Mesothelial cell of epicardium (in vitro differentiated cells): ENCODE measurements around the gene DOCK8. TPM values are rescaled to one million over a fixed set of nuclear protein-coding genes. Genes with fewer than 3 reads are reported as not detected.

ENCODE experiments used
- DNase-seq, 2 experiments: peaks; one replicate each; pipeline ENCODE4 v3.0.0; 2021; ENCODE audit warnings: low spot score in 2 of 2; ENCODE audit not compliant: unreplicated experiment in 2 of 2
- H3K27ac Mint-ChIP-seq: 2 replicates; pipeline ENCODE4 v1.8.0; 2021; ENCODE audit warnings: mixed read lengths
- H3K27me3 Mint-ChIP-seq: 2 replicates; pipeline ENCODE4 v1.8.0; 2021; ENCODE audit warnings: low read depth, mixed read lengths
- H3K36me3 Mint-ChIP-seq: 2 replicates; pipeline ENCODE4 v1.8.0; 2021; ENCODE audit warnings: mixed read lengths
- H3K4me1 Mint-ChIP-seq: 2 replicates; pipeline ENCODE4 v1.8.0; 2021; ENCODE audit warnings: mixed read lengths
- H3K4me3 Mint-ChIP-seq: 2 replicates; pipeline ENCODE4 v1.8.0; 2021; ENCODE audit warnings: mild to moderate bottlenecking, moderate library complexity, mixed read lengths
- H3K9me3 Mint-ChIP-seq: 2 replicates; pipeline ENCODE4 v1.8.0; 2021; ENCODE audit warnings: mixed read lengths
- total RNA-seq: library from RNA; stranded (reverse); gene quantifications from 3 replicates; pipeline ENCODE4 v1.2.1, GENCODE V29; 2021
- TF ChIP-seq, protein P1 (sequence below): fragments of 200-600 bp; sonication (generic); IDR thresholded peaks from one replicate; pipeline ENCODE4 v1.5.0; 2021; ENCODE audit warnings: antibody characterized with exemption; ENCODE audit not compliant: unreplicated experiment

Gene DOCK8
- total RNA-seq, 1 donor from 2014 or later = 8.9 TPM

DNA sequence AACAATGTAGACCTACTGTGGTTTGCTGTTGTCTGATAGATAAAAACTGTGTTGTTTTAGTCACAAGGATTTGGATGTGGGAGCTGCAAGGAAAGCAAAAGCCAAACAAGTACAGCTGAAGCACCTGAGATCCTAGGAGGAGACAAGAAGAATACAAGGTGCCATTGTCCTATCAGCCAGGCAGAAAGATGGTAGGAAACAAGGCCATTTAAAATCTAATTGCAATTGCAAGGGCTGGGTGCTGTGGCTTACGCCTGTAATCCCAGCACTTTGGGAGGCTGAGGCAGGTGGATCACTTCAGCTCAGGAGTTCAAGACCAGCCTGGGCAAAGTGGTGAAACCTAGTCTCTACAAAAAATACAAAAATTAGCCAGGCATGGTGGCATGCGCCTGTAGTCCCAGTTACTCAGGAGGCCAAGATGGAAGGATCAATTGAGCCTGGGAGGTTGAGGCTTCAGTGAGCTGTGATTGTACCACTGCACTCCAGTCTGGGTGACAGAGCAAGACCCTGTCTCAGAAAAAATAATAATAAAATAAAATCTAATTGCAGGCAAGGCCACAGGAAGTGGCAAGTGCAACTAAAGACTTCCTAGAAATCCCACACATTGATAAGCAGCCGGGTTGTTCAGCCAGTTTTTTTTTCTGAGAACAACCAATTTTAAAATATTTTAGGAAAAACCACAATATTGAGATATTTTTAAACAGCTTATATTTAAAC is 22.6 kb downstream of the DOCK8 start:
- Mint-ChIP-seq H3K9me3 (peaks cover 21% of the 10 kb centered on the region), H3K27me3 (peaks cover 13% of the 10 kb centered on the region), H3K4me3 (no peak overlapping the region), H3K36me3 (no peaks in the 10 kb centered on the region), H3K4me1 (no peaks in the 10 kb centered on the region), H3K27ac (no peak overlapping the region)
- TF ChIP-seq, protein P1, sequence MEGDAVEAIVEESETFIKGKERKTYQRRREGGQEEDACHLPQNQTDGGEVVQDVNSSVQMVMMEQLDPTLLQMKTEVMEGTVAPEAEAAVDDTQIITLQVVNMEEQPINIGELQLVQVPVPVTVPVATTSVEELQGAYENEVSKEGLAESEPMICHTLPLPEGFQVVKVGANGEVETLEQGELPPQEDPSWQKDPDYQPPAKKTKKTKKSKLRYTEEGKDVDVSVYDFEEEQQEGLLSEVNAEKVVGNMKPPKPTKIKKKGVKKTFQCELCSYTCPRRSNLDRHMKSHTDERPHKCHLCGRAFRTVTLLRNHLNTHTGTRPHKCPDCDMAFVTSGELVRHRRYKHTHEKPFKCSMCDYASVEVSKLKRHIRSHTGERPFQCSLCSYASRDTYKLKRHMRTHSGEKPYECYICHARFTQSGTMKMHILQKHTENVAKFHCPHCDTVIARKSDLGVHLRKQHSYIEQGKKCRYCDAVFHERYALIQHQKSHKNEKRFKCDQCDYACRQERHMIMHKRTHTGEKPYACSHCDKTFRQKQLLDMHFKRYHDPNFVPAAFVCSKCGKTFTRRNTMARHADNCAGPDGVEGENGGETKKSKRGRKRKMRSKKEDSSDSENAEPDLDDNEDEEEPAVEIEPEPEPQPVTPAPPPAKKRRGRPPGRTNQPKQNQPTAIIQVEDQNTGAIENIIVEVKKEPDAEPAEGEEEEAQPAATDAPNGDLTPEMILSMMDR = no peak
- DNase-seq = no peak

DNA sequence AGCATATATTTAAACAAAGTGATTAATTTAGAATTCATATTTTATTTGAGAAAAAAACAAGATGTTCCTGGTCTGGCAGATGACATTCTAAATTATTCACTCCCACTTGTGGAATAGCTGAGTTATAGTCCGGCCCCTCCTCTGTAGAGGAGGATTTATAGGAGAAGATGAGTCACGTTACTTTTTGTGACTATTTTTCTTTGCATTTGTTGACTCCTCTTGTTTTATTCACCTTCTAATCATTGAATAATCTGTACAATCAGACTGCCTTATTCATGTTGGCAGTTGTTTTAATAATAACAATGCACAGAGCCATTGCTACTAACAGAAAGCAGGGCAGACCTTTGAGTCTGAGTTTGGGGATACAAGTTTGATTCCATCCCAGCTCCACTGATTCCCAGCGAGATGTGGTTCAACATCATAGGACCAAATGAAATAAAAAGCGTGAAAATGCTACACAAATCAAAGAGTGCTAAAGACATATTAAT is 23.2 kb downstream of the DOCK8 start:
- TF ChIP-seq, protein P1 = no peak
- Mint-ChIP-seq H3K27ac (no peak overlapping the region), H3K9me3 (peaks cover 21% of the 10 kb centered on the region), H3K4me1 (no peaks in the 10 kb centered on the region), H3K27me3 (peaks cover 13% of the 10 kb centered on the region), H3K4me3 (no peak overlapping the region), H3K36me3 (no peaks in the 10 kb centered on the region)
- no peak for DNase-seq

DNA sequence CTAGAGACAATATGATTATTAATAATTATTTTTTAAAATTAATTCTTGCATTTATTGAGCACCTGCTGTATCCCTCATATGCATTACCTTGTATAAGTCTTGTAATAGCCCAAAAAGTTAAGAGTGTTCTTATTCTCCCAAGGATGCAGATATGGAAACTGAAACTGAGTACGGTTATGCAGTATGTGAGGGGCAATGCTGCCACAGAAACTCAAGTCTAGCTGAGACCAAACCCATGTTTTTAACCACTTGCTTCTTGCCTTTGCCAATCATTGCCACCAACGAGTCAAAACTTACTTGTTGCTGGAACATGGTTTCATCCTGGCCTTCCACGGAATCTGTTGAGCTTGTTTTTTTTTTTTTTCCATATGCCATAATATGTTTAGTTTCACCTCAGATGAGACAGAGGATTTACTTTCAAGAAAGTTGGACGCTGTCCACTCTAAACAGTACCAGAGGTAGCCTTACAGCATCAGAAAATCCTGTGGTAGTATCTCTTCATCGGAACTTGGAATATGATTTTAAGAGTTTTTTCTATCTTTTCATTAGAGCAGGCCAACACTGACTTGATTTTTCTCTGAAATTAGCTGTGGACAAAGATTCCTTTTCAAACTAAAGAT is 27.9 kb downstream of the DOCK8 start:
- H3K36me3 Mint-ChIP-seq = no peaks in the 10 kb centered on the region
- H3K4me3 Mint-ChIP-seq = no peak overlapping the region
- TF ChIP-seq, protein P1 = no peak
- peaks cover 4% of the 10 kb centered on the region for H3K27me3 Mint-ChIP-seq
- H3K4me1 Mint-ChIP-seq = no peaks in the 10 kb centered on the region
- no peaks in the 10 kb centered on the region for H3K9me3 Mint-ChIP-seq
- no peak overlapping the region for H3K27ac Mint-ChIP-seq
- no peak for DNase-seq

DNA sequence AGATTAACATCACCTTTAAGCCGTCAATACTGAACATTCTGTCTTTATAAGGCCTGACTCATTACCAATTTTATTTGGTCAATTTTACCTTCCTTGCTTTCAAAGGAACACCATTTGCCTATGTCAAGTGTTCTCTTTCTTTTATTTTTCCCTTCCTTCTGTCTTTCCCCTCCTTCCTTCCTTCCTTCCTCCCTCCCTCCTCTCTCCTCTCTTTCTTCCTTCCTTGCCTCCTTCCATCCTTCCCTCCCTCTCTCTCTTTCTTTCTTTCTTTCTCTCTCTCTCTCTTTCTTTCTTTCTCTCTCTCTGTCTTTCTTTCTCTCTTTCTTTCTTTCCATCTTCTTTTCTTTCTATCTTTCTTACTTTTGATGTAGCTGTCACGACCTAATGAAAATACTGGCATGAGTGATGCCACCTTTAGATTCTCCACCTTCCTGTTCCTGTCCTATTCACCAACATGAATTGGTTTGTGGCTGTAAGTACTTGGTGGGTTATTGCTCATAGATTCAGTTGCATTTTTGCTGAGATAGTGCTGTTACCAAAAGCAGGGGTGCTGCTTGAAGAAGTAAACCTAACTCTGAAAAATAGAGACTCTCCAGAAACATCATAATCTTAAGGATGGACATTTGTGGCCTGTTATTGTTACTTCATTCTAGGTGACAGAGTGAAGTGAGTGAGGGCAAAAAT is 33.8 kb downstream of the DOCK8 start:
- peaks cover 18% of the 10 kb centered on the region for H3K4me1 Mint-ChIP-seq
- H3K9me3 Mint-ChIP-seq = no peaks in the 10 kb centered on the region
- TF ChIP-seq, protein P1 = no peak
- no peaks in the 10 kb centered on the region for H3K36me3 Mint-ChIP-seq
- H3K4me3 Mint-ChIP-seq = no peak overlapping the region
- DNase-seq = no peak
- H3K27ac Mint-ChIP-seq = no peak overlapping the region
- H3K27me3 Mint-ChIP-seq = no peaks in the 10 kb centered on the region

DNA sequence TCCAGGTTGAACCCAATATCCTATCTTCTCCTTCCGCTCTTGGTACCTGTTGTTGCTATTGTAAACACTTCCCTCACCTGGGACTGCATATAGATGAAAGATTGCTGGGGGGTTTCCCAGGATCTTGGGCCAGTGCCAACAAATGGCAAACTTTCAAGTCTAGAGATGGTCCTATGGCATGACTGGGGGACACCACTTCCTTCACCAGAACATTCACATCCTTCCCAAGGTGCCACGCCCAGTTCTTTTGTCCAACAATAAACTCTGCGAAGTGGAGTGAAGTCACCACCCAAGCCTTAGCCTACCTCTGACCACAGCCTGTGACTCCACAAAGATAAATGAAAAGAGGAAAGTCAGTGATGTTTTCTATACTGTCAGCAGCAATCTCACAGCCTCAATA is 34.4 kb downstream of the DOCK8 start:
- Mint-ChIP-seq H3K27me3 (no peaks in the 10 kb centered on the region), H3K9me3 (no peaks in the 10 kb centered on the region), H3K27ac (no peak overlapping the region), H3K4me1 (peaks cover 21% of the 10 kb centered on the region), H3K36me3 (no peaks in the 10 kb centered on the region), H3K4me3 (no peak overlapping the region)
- no peak for DNase-seq
- TF ChIP-seq, protein P1 = no peak
